Activated T-cell treated with anti-CD3 and anti-CD28 coated beads for 48 hours (primary cell): ENCODE measurements around the gene KLF6.
"Not testable (repeated sequence)": the region's sequence is repeated elsewhere in the genome, so short reads cannot be mapped to it uniquely, and the experiment has no call there.

Source experiments
- DNase-seq: peaks from one replicate; pipeline ENCODE4 v3.0.0-alpha.2; 2020; ENCODE audit warnings: low read depth

Gene KLF6

DNA sequence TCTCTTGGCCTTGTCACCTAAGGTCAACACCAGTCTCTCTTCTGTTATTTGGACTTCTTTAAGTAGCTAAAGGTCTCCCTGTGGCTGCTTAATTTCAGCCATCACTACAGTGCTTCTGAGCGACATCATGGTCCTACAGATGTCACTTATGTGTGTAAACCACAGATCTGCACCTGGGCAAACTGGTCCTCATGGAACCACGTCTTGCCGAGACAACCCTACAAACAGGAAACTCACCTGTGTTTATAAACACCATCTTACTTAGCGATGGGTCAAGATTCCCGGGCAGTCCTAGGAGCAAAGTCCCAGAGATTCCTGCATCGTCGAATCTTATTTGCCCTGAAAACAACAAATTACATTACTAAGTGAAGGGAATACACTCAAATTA, 27.8 kb downstream of the KLF6 start:
- no peak for DNase-seq

GRCh38 chr10:3756360-3756740, 28.7 kb downstream of the KLF6 start:
- no peak for DNase-seq

DNA sequence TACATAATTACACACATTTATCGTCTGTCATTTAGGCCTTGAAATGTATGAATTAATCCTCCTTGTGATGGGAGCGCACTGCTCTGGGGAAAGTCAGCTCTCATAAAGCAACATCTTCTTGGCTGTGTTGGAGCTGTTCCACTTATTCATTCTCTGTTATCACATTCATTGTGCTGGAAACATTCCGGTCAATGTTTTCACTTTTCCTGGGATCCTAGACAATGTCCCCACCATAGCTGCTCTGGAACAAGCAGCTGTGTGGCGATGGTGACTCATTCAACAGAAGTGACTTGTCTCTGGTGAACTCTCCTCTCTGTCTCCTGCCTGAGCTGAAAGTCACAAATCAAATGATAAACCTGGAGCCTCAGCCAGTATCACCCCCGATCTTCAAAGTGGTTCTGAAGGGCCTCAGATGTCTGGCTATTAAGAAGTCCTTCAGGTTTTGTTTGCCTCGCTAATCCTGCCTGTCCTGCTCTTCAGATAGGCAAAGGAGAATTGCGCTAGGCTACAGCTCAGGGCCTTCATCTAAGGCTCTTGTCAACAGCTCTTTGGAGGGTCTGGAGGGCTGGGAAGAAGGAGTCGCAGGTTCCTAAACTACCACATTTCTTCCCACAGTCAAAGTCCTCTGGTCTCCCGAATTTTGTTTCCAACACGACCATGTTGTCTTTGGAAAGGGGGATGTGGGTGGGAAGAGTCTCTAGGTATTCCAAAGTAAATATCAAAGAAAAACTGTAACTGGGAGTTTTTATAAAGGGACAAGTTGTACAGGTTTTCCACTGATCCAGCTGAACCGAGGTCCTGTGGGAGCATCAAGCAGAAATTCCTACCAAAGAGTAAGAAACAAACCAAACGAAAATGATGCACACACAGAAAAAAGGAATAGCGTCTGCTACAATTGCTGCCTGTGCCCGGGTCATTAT, 29.3 kb downstream of the KLF6 start:
- DNase-seq = no peak

- DNase-seq = no peak
Observed at GRCh38 chr10:3754727-3755439, 30.1 kb downstream of the KLF6 start.

DNA sequence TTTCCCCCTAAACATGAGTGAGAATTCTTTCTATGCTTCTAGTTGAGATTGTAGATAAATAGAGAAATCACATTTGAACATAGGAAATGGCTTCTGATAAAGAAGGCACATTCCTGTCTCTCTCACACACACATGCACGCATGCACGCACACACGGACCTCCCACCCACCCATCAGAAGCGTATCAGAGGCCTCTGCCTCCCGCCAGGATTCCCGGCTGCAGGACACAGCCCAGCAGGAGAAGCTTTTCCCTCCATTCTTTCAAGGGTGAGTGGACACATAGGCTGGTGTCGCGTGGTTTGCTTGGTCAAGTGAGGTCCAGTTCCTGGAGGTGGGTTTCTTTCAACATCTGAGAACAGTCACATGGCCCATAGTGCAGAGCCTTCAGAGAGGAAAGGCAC, 34.2 kb downstream of the KLF6 start:
- no peak for DNase-seq

- no peak for DNase-seq
Observed at GRCh38 chr10:3750006-3750816, 34.8 kb downstream of the KLF6 start.

DNA sequence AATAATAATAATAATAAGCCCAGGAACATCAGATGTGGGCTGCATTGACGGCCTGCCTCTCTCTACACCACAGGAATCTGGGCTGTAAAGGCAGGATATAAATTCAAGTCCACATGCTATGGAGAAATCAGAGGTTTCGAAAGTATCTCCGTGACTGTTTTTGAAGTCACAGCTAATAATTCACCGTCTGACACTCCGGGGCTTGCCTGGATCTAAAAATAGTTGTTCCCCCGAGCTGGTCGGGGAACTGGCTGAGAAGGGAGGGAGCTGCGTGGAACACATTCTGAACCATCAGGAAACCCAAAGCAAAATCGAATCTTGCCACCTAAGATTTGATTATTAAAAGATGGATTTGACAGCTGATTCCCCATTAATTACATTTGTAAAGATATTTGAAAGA, 35.4 kb downstream of the KLF6 start:
- no peak for DNase-seq

GRCh38 chr10:3749011-3749410, 36.0 kb downstream of the KLF6 start:
- DNase-seq = no peak

- no peak for DNase-seq
Observed at GRCh38 chr10:3748484-3748883, 36.5 kb downstream of the KLF6 start.

DNA sequence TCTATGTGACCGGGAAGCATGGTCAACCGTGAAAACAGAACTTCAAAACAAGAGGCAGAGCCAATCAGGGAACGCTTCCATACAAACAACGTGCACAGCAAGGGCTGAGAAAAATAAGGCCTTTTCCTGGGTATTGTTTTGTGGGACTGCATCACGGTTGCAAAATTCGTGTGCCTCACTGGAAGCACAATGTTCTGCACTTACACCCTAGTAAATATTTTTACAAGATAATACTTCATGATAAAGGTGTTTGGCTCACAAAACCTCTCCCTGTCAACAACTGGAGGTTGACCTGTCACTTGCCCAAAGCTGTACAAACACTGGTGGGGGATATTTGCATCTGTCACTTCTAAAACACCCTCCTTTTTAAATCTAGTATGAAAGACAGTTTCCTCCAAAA, 37.0 kb downstream of the KLF6 start:
- DNase-seq = no peak

GRCh38 chr10:3747248-3747960, 37.6 kb downstream of the KLF6 start:
- DNase-seq = no peak

DNA sequence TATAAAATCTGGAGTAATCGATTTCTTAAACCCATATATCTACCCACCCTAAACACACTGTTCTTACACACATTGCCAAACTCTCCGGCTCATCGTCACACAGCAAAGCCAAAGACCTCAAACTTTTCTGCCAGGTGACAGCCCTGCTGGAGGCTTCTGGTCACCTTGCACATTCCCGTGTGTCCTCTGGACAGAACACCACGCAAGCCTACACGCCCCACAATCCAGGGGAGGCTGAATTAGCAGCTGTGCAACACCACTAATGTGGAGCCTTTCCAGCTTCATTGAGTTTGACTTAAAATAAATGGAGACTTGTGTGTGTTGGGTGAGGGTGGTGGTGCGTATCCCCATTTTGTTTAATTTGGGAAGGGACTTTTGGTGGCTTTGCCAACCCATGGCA, 38.4 kb downstream of the KLF6 start:
- no peak for DNase-seq

- no peak for DNase-seq
Observed at GRCh38 chr10:3745521-3745920, 39.5 kb downstream of the KLF6 start.

- no peak for DNase-seq
Observed at GRCh38 chr10:3741688-3742461, 43.1 kb downstream of the KLF6 start.

DNA sequence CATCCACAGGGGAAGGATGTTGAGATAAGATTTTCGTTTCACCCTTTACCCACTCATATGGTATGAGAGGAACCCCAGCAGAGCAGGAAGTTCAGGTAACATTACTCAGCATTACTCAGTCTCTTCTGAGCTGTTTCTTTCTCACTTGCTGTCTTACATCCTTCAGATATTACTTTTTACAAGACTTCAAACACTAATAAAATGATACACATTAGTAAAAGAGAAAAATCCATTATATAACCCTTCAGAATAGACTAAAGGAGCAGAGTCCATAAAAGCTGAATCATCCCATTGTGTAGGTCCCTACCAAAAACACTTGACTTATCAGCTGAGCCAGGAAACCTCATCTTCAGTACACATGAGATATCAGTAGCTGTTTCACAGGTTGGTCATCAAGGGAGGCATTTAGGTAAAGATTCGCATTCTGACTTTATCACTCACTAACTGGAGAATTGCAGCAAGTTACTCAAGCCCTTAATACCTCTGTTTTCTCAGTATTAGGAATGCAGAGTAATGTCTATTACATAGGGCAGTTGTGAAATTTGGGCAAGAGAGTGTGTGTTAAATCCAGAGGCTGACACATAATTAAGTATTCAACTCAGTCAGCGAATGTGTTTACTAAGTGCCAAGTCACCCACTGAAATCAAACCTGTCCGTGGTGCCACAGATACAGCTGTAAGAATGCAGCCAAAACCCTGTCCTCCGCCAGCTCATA, 44.7 kb downstream of the KLF6 start:
- no peak for DNase-seq

- DNase-seq = no peak
Observed at GRCh38 chr10:3738855-3739350, 46.1 kb downstream of the KLF6 start.

DNA sequence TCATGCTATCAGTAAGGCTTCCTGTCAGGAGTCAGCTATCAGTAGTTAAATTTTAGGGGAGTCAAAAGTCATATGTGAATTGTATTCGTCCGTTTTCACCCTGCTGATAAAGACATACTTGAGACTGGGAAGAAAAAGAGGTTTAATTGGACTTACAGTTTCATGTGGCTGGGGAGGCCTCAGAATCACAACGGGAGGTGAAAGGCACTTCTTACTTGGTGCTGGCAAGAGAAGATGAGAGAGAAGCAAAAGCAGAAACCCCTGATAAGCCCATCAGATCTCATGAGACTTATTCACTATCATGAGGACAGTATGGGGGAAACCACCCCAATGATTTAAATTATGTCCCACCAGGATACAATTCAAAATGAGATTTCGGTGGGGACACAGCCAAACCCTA, 47.1 kb downstream of the KLF6 start:
- no peak for DNase-seq

DNA sequence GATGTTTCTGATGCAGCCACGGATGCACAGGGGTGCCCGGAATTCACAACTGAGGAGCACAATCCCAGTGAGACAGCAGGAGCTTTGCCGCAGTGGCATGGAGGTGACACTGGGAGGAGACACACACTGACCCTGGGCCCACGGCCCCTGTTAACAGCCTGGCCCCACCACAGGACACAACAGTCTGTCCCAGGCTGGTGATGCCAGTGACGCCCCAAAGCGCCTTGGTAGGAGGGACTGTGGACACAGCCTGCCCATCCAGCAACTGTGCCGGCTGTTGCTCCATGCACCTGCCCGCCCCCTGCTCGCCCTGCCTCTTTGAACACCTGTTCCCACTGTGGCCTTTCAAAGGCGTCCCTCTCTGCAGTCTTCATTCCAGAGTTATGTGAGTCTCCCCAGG, 49.8 kb downstream of the KLF6 start:
- no peak for DNase-seq

- no peak for DNase-seq
Observed at GRCh38 chr10:3734111-3734510, 50.9 kb downstream of the KLF6 start.

DNA sequence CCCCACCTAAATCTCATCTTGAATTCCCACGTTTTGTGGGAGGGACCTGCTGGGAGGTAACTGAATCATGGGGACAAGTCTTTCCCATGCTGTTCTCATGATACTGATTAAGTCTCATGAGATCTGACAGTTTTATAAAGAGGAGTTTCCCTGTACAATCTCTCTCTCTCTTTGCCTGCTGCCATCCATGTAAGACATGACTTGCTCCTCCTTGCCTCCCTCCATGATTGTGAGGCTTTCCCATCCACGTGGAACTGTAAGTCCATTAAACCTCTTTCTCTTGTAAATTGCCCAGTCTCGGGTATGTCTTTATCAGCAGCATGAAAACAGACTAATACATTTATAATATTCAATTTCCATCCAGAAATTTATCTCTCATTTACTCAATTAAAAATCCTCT, 52.8 kb downstream of the KLF6 start:
- not testable (repeated sequence) for DNase-seq
